HepG2 (cell line): ENCODE measurements around the gene FBF1. TPM values are rescaled to one million over a fixed set of nuclear protein-coding genes. Genes with fewer than 3 reads are reported as not detected.

Experiments
- AGO2 ChIP-seq: fragments of 200-400 bp; formaldehyde crosslinking; optimal IDR thresholded peaks from 2 replicates; pipeline ENCODE3; 2017; ENCODE audit warnings: mild to moderate bottlenecking, low read depth, low read length, moderate library complexity
- EEA1 ChIP-seq: sonication (generic); formaldehyde crosslinking; IDR thresholded peaks from 2 replicates; pipeline ENCODE4 v1.5.1; 2020; ENCODE audit warnings: mild to moderate bottlenecking, missing genetic modification reagents, borderline replicate concordance
- ERF ChIP-seq: IDR thresholded peaks from 2 replicates; pipeline ENCODE4 v1.6.1; 2018; ENCODE audit warnings: missing biosample characterization, missing genetic modification reagents
- FIP1L1 ChIP-seq: fragments of 200-400 bp; formaldehyde crosslinking; IDR thresholded peaks from 2 replicates; pipeline ENCODE4 v1.6.1; 2018; ENCODE audit warnings: low read depth, mild to moderate bottlenecking, low read length, moderate library complexity, borderline replicate concordance; ENCODE audit not compliant: insufficient read depth
- POGZ ChIP-seq: sonication (generic); formaldehyde crosslinking; IDR thresholded peaks from 2 replicates; pipeline ENCODE4 v1.4.0; 2020; ENCODE audit warnings: mild to moderate bottlenecking, missing genetic modification reagents
- REL ChIP-seq: sonication (generic); formaldehyde crosslinking; conservative IDR thresholded peaks from 2 replicates; pipeline ENCODE4 v1.8.0; 2022; ENCODE audit warnings: mild to moderate bottlenecking, missing genetic modification reagents, moderate library complexity
- RFX3 ChIP-seq: IDR thresholded peaks from 2 replicates; pipeline ENCODE4 v1.6.1; 2016; ENCODE audit warnings: missing biosample characterization, missing genetic modification reagents
- SMAD1 ChIP-seq: sonication (generic); formaldehyde crosslinking; IDR thresholded peaks from 2 replicates; pipeline ENCODE4 v1.4.0; 2020; ENCODE audit warnings: missing genetic modification reagents, low read depth, mild to moderate bottlenecking, borderline replicate concordance
- SMYD3 ChIP-seq: sonication (generic); formaldehyde crosslinking; IDR thresholded peaks from 2 replicates; pipeline ENCODE4 v1.8.1; 2023; ENCODE audit warnings: mild to moderate bottlenecking, missing genetic modification reagents
- SRY ChIP-seq: sonication (generic); formaldehyde crosslinking; IDR thresholded peaks from 2 replicates; pipeline ENCODE4 v1.8.0; 2022; ENCODE audit warnings: mild to moderate bottlenecking, missing genetic modification reagents
- ZBTB42 ChIP-seq: sonication (generic); formaldehyde crosslinking; IDR thresholded peaks from 2 replicates; pipeline ENCODE4 v1.5.0; 2020; ENCODE audit warnings: mild to moderate bottlenecking, missing genetic modification reagents
- ZNF180 ChIP-seq: sonication (generic); formaldehyde crosslinking; IDR thresholded peaks from 2 replicates; pipeline ENCODE4 v1.4.0; 2020; ENCODE audit warnings: low read depth, missing genetic modification reagents, borderline replicate concordance
- ZNF253 ChIP-seq: sonication (generic); formaldehyde crosslinking; IDR thresholded peaks from 2 replicates; pipeline ENCODE4 v1.8.0; 2022; ENCODE audit warnings: mild to moderate bottlenecking, missing genetic modification reagents, borderline replicate concordance
- ZNF337 ChIP-seq: sonication (generic); formaldehyde crosslinking; IDR thresholded peaks from 2 replicates; pipeline ENCODE4 v1.5.1; 2020; ENCODE audit warnings: missing genetic modification reagents, low read depth, mild to moderate bottlenecking, borderline replicate concordance
- ZNF367 ChIP-seq: sonication (generic); formaldehyde crosslinking; IDR thresholded peaks from 2 replicates; pipeline ENCODE4 v1.4.0; 2020; ENCODE audit warnings: missing genetic modification reagents, borderline replicate concordance
- ZNF510 ChIP-seq: sonication (generic); formaldehyde crosslinking; IDR thresholded peaks from 2 replicates; pipeline ENCODE4 v1.4.0; 2020; ENCODE audit warnings: low read depth, mild to moderate bottlenecking, missing genetic modification reagents
- ZNF543 ChIP-seq: sonication (generic); formaldehyde crosslinking; IDR thresholded peaks from 2 replicates; pipeline ENCODE4 v1.4.0; 2020; ENCODE audit warnings: mild to moderate bottlenecking, missing genetic modification reagents
- ZNF572 ChIP-seq: sonication (generic); formaldehyde crosslinking; IDR thresholded peaks from 2 replicates; pipeline ENCODE4 v1.5.1; 2020; ENCODE audit warnings: mild to moderate bottlenecking, missing genetic modification reagents
- ZNF772 ChIP-seq: sonication (generic); formaldehyde crosslinking; IDR thresholded peaks from 2 replicates; pipeline ENCODE4 v1.5.0; 2020; ENCODE audit warnings: mild to moderate bottlenecking, missing genetic modification reagents
- ZNF773 ChIP-seq: sonication (generic); formaldehyde crosslinking; IDR thresholded peaks from 2 replicates; pipeline ENCODE4 v1.4.0; 2020; ENCODE audit warnings: missing genetic modification reagents, borderline replicate concordance
- polyA plus RNA-seq, 8 experiments: library from polyadenylated mRNA; depleted of rRNA in 3 of 8; stranded (reverse) in 7 of 8; unstranded in 1 of 8; fragments of >200 nt; fragmentation: Illumina TruSeq in 4 of 8; extraction: Trizol in 4 of 8; gene quantifications; 2 replicates each; pipeline versions ENCODE4 v1.2.1 to v1.2.3, GENCODE V29; 2011 to 2016; ENCODE audit warnings: low read depth in 4 of 8, missing spikeins in 1 of 8, mixed read lengths in 1 of 8; ENCODE audit not compliant: insufficient read depth in 1 of 8
- total RNA-seq, 5 experiments: library from RNA; depleted of rRNA; stranded (reverse); fragments of >200 nt; fragmentation: Illumina TruSeq; extraction: Trizol; gene quantifications; 2 replicates each; pipeline ENCODE4 v1.2.3, GENCODE V29; 2016; ENCODE audit warnings: low read depth in 1 of 5
- TF ChIP-seq, protein P1 (sequence below): sonication (generic); formaldehyde crosslinking; IDR thresholded peaks from 2 replicates; pipeline ENCODE4 v1.8.1; 2023; ENCODE audit warnings: mild to moderate bottlenecking, inconsistent platforms, moderate library complexity, missing genetic modification reagents, borderline replicate concordance
- TF ChIP-seq, protein P2 (sequence below): sonication (generic); formaldehyde crosslinking; IDR thresholded peaks from 2 replicates; pipeline ENCODE4 v1.4.0; 2020; ENCODE audit warnings: missing genetic modification reagents
- TF ChIP-seq, protein P3 (sequence below): sonication (generic); formaldehyde crosslinking; IDR thresholded peaks from 2 replicates; pipeline ENCODE4 v1.5.1; 2020; ENCODE audit warnings: missing genetic modification reagents, mild to moderate bottlenecking, borderline replicate concordance
- TF ChIP-seq, protein P4 (sequence below): IDR thresholded peaks from 2 replicates; pipeline ENCODE4 v1.6.1; 2016; ENCODE audit warnings: missing compliant biosample characterization, missing genetic modification reagents, borderline replicate concordance

Gene FBF1
- total and polyA plus RNA-seq, 2 of the 13 experiments (the other 11 are each of a cell fraction or from before 2014, with no cell fraction given), result 2.4 to 8.1 TPM

DNA sequence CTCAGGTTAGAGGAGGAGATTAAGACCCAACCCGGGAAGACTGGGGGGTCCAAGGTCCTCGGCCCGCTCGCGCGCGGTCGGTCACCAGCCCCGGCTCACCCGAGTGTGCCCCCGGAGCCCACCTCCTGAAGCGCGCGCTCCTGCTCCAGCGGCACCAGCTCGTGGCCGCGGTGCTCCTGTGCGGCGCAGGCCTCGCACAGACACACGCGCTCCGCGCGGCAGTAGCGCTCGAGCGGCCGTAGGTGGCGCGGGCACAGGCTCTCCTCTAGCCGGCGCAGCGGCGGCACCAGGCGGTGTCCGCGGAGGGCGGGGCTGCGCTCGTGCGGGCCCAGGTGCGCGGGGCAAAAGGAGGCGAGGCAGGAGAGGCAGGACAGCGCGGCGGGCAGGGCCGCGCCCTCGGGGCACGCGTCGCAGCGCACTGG, 63.1 kb downstream of the FBF1 start (continued):
- no peak for TF ChIP-seq ZNF772 (CRISPR knock-in tag)
- no peak for TF ChIP-seq ZNF510 (CRISPR knock-in tag)
- peak; percentile 66; the same call in 1 of the 2 replicates for TF ChIP-seq ZNF180
- TF ChIP-seq RFX3 (CRISPR knock-in tag), result no peak
- TF ChIP-seq, protein P1, sequence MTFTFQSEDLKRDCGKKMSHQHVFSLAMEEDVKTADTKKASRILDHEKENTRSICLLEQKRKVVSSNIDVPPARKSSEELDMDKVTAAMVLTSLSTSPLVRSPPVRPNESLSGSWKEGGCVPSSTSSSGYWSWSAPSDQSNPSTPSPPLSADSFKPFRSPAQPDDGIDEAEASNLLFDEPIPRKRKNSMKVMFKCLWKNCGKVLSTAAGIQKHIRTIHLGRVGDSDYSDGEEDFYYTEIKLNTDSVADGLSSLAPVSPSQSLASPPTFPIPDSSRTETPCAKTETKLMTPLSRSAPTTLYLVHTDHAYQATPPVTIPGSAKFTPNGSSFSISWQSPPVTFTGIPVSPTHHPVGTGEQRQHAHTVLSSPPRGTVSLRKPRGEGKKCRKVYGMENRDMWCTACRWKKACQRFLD, result peak; percentile 76; the same call in 1 of the 2 replicates
- peak; percentile 17; the same call in 1 of the 2 replicates for TF ChIP-seq ERF
- TF ChIP-seq SMYD3 (CRISPR knock-in tag), result no peak
- no peak for TF ChIP-seq FIP1L1
- TF ChIP-seq EEA1 (CRISPR knock-in tag), result no peak; the same call in 1 of the 2 replicates
- peak; percentile 91; the same call in 1 of the 2 replicates for TF ChIP-seq ZNF773 (CRISPR knock-in tag)
- TF ChIP-seq ZNF337, result no peak; the same call in 1 of the 2 replicates
- no peak; the same call in 1 of the 2 replicates for TF ChIP-seq ZBTB42 (CRISPR knock-in tag)
- no peak for TF ChIP-seq ZNF572 (CRISPR knock-in tag)
- no peak for TF ChIP-seq SMAD1
- TF ChIP-seq, protein P2, sequence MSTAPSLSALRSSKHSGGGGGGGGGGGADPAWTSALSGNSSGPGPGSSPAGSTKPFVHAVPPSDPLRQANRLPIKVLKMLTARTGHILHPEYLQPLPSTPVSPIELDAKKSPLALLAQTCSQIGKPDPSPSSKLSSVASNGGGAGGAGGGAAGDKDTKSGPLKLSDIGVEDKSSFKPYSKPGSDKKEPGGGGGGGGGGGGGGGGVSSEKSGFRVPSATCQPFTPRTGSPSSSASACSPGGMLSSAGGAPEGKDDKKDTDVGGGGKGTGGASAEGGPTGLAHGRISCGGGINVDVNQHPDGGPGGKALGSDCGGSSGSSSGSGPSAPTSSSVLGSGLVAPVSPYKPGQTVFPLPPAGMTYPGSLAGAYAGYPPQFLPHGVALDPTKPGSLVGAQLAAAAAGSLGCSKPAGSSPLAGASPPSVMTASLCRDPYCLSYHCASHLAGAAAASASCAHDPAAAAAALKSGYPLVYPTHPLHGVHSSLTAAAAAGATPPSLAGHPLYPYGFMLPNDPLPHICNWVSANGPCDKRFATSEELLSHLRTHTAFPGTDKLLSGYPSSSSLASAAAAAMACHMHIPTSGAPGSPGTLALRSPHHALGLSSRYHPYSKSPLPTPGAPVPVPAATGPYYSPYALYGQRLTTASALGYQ (CRISPR knock-in tag), result no peak; the same call in 1 of the 2 replicates
- 0 out of 2 replicates have a peak, but pooled peaks have one; percentile 68 for TF ChIP-seq ZNF253 (CRISPR knock-in tag)
- TF ChIP-seq SRY (CRISPR knock-in tag), result peak; percentile 3; the same call in 1 of the 2 replicates
- peak; percentile 61; the same call in 1 of the 2 replicates for TF ChIP-seq REL (CRISPR knock-in tag)
- TF ChIP-seq, protein P3, sequence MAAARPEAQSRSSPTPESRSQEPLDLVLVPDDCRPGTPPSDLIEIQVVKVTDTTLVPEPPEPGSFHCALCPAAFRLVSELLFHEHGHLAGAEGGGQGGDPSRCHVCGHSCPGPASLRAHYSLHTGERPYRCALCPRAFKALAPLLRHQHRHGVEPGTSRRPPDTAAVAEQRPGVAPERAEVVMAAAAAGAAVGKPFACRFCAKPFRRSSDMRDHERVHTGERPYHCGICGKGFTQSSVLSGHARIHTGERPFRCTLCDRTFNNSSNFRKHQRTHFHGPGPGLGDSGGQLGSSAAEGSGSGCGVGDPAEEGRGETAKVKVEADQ (CRISPR knock-in tag), result peak; percentile 87; the same call in 1 of the 2 replicates
- no peak; the same call in 1 of the 2 replicates for TF ChIP-seq POGZ
- peak; percentile 30; the same call in 1 of the 2 replicates for TF ChIP-seq ZNF543 (CRISPR knock-in tag)
- TF ChIP-seq ZNF367 (CRISPR knock-in tag), result no peak
- TF ChIP-seq, protein P4, sequence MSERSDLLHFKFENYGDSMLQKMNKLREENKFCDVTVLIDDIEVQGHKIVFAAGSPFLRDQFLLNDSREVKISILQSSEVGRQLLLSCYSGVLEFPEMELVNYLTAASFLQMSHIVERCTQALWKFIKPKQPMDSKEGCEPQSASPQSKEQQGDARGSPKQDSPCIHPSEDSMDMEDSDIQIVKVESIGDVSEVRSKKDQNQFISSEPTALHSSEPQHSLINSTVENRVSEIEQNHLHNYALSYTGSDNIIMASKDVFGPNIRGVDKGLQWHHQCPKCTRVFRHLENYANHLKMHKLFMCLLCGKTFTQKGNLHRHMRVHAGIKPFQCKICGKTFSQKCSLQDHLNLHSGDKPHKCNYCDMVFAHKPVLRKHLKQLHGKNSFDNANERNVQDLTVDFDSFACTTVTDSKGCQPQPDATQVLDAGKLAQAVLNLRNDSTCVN (CRISPR knock-in tag), result no peak
- TF ChIP-seq AGO2, result peak; percentile 98
